Measurements from ENCODE around the gene CALCOCO1. TPM values are rescaled to one million over a fixed set of nuclear protein-coding genes. Genes with fewer than 3 reads are reported as not detected.

CALCOCO1 gene
- total RNA-seq, 1 donor from 2014 or later: 101 TPM

DNA sequence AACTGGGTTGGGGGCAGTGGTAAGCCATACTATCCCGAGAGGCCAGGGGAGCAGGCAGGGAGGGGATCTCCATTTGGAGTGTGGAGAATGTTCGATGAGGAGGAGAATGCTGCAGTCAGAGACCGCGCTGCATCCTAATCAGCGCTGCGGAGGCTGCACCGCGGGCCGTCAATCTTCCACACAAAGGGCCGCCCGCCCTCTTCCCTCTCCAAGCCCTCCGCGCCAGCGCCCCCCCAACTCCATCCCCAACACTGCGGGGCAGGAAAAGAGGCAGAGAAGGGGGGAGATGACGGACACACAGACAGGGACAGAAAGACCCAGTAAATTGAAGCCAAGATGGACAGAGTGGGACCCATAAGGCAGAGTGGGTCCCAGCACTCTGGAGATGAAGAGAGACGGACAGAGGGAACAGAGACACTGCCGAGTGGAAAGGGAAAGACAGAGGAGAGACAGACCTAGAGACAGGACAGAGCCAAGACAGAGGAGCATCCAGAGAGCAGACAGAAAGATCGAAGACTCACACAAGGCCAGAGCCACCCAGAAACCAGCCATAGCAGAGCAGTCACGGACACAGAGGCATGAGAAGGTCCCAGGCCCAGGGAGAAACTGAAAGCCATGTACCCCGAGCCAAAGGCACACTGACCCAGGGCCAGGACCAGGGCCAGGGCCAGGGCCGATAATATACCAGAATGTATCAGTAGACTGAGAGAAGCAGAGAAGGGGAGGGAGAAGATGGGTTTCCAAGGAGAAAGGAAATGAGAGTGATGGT, 21.0 kb upstream of the CALCOCO1 start:
- H3K9me3 Mint-ChIP-seq (ENCODE audit: low read depth): no peaks in the 10 kb centered on the region
- peaks cover 5% of the 10 kb centered on the region for H3K4me1 Mint-ChIP-seq (ENCODE audit: low read depth)
- no peak overlapping the region for H3K4me3 Mint-ChIP-seq (ENCODE audit: low read depth)
- H3K27me3 Mint-ChIP-seq: peaks cover 30% of the 10 kb centered on the region
- TF ChIP-seq, protein P1, sequence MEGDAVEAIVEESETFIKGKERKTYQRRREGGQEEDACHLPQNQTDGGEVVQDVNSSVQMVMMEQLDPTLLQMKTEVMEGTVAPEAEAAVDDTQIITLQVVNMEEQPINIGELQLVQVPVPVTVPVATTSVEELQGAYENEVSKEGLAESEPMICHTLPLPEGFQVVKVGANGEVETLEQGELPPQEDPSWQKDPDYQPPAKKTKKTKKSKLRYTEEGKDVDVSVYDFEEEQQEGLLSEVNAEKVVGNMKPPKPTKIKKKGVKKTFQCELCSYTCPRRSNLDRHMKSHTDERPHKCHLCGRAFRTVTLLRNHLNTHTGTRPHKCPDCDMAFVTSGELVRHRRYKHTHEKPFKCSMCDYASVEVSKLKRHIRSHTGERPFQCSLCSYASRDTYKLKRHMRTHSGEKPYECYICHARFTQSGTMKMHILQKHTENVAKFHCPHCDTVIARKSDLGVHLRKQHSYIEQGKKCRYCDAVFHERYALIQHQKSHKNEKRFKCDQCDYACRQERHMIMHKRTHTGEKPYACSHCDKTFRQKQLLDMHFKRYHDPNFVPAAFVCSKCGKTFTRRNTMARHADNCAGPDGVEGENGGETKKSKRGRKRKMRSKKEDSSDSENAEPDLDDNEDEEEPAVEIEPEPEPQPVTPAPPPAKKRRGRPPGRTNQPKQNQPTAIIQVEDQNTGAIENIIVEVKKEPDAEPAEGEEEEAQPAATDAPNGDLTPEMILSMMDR (IDR thresholded peaks at IDR 0.05; ENCODE audit: unreplicated experiment): no peak
- no peak for DNase-seq (ENCODE audit: low spot score, unreplicated experiment)
- no peak overlapping the region for H3K27ac Mint-ChIP-seq
- no peaks in the 10 kb centered on the region for H3K36me3 Mint-ChIP-seq (ENCODE audit: insufficient read depth)

DNA sequence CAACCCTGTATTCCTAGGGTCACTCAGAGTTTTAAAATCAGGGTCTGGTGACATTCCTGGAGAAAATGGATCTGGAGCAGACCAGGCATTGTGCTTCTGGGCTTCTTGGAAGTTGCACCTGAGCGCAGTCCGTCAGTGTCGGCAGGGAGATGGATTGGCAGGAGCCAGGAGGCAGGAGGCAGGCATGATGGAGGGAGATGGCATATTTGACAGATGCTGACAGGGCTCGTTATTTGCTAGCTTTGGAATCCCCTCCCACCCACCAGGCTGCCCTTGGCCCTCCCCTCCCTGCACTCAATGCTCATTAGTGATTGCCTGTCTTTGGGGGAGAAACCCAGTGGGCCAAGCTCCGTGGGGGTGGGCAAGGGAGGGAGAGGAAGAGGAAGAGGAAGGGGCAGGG, 19.8 kb upstream of the CALCOCO1 start:
- Mint-ChIP-seq H3K4me3 (ENCODE audit: low read depth) (no peak overlapping the region), H3K9me3 (ENCODE audit: low read depth) (no peaks in the 10 kb centered on the region), H3K27me3 (peaks cover 42% of the 10 kb centered on the region), H3K36me3 (ENCODE audit: insufficient read depth) (no peaks in the 10 kb centered on the region), H3K4me1 (ENCODE audit: low read depth) (peaks cover 5% of the 10 kb centered on the region), H3K27ac (no peak overlapping the region)
- TF ChIP-seq, protein P1 (IDR thresholded peaks at IDR 0.05; ENCODE audit: unreplicated experiment): no peak
- DNase-seq (ENCODE audit: low spot score, unreplicated experiment): no peak

DNA sequence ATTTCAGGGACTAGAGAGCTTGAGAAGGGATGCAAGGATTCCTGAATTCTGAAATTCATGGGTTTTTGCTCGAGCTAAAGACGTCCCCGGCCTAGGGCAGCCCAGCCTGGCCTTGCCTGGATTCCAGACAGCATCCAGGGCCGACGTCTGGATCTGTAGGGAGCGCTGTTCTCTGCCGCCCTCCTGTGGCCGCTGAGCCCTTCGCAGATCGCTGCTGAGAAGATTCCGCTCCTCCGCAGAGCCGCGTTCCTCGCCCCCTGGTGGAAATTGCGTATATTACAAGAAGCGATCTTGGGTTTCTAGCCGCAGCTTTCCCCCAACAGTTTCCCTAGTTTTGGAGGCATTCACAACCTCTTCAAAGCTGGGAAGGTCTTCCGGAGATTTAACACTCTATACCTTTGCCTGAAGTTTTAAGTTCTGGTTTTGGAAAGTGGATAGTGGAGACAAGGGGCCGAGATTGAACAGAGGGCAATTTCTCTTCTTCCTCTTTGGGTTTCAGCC, 19.4 kb upstream of the CALCOCO1 start:
- H3K4me1 Mint-ChIP-seq (ENCODE audit: low read depth): peaks cover 5% of the 10 kb centered on the region
- DNase-seq (ENCODE audit: low spot score, unreplicated experiment): peak; percentile 92
- peaks cover 45% of the 10 kb centered on the region for H3K27me3 Mint-ChIP-seq
- no peaks in the 10 kb centered on the region for H3K9me3 Mint-ChIP-seq (ENCODE audit: low read depth)
- H3K36me3 Mint-ChIP-seq (ENCODE audit: insufficient read depth): no peaks in the 10 kb centered on the region
- H3K4me3 Mint-ChIP-seq (ENCODE audit: low read depth): no peak overlapping the region
- TF ChIP-seq, protein P1 (IDR thresholded peaks at IDR 0.05; ENCODE audit: unreplicated experiment): peak; percentile 100
- no peak overlapping the region for H3K27ac Mint-ChIP-seq

DNA sequence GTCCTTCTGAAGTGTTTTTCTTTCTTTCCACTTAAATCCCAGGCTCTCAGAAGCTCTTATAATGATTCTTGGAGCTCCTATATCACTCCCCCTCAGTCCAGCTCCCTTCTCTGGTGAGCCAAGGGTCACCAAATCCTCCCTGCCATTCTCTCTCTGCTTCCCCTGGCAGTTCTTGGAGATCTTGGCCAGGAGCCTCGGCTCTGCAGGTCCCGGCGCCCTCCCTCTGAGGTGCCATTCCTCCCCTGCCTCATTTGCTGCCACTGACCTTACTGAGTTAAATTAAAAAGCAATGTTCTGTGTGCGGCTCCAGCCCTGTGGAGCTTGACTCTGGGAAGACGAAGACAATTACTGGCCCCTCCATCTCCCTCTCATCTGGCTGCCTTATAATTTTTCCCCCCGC, 17.5 kb upstream of the CALCOCO1 start:
- Mint-ChIP-seq H3K9me3 (ENCODE audit: low read depth) (no peaks in the 10 kb centered on the region), H3K27me3 (peaks cover 48% of the 10 kb centered on the region), H3K36me3 (ENCODE audit: insufficient read depth) (no peaks in the 10 kb centered on the region), H3K27ac (no peak overlapping the region), H3K4me3 (ENCODE audit: low read depth) (no peak overlapping the region), H3K4me1 (ENCODE audit: low read depth) (no peaks in the 10 kb centered on the region)
- TF ChIP-seq, protein P1 (IDR thresholded peaks at IDR 0.05; ENCODE audit: unreplicated experiment): no peak
- DNase-seq (ENCODE audit: low spot score, unreplicated experiment): no peak

DNA sequence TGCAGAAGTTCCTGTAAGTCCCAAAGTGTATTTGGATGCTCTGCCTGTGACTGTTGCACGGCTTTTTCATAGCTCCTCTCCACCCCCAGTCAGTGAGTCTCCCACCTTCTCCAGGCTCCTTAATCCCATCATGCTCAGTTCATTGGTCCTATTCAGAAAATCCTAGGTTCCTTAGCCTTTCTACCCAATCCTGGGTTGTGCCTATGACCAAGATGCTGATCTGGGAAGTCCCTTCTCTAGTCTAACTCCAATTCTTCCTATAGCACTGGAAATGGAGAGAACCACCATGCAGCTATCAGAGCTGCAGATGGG, 16.8 kb upstream of the CALCOCO1 start:
- H3K4me3 Mint-ChIP-seq (ENCODE audit: low read depth): no peak overlapping the region
- peaks cover 48% of the 10 kb centered on the region for H3K27me3 Mint-ChIP-seq
- no peaks in the 10 kb centered on the region for H3K9me3 Mint-ChIP-seq (ENCODE audit: low read depth)
- TF ChIP-seq, protein P1 (IDR thresholded peaks at IDR 0.05; ENCODE audit: unreplicated experiment): no peak
- H3K27ac Mint-ChIP-seq: no peak overlapping the region
- H3K36me3 Mint-ChIP-seq (ENCODE audit: insufficient read depth): no peaks in the 10 kb centered on the region
- no peak for DNase-seq (ENCODE audit: low spot score, unreplicated experiment)
- peaks cover 4% of the 10 kb centered on the region for H3K4me1 Mint-ChIP-seq (ENCODE audit: low read depth)
